Caco-2 (cell line): ENCODE measurements around the gene FAXC. TPM values are rescaled to one million over a fixed set of nuclear protein-coding genes. Genes with fewer than 3 reads are reported as not detected.

Experiments used
- BruUV-seq: library from RNA; stranded (reverse); fragments of 400-500 nt; replicated peaks from 2 replicates; lab custom pipeline; 2021; lab: Mats Ljungman, UMichigan
- CTCF ChIA-PET: fragments of 300-600 bp; sonication (Branson Sonifier 250); formaldehyde crosslinking; loops from one replicate; lab custom pipeline; 2022; ENCODE audit warnings: antibody characterized with exemption; lab: Charles Lee
- POLR2A ChIA-PET: fragments of 300-600 bp; sonication (Branson Sonifier 250); formaldehyde crosslinking; loops from one replicate; lab custom pipeline; 2022; ENCODE audit warnings: antibody characterized with exemption; lab: Charles Lee
- DNase-seq, 2 experiments: peaks; one replicate each; pipeline versions ENCODE4 v3.0.0 to v3.0.0-alpha.2; 2020 to 2022
- H3K27me3 ChIP-seq: replicated peaks from 2 replicates; pipeline ENCODE4 v1.6.0; 2011; ENCODE audit warnings: low read length; ENCODE audit not compliant: control insufficient read depth, insufficient read depth
- H3K36me3 ChIP-seq: 2 replicates; pipeline ENCODE4 v1.5.1; 2011; ENCODE audit warnings: low read length; ENCODE audit not compliant: control insufficient read depth, insufficient read depth
- H3K4me1 ChIP-seq: fragments of 250-450 bp; sonication (Bioruptor Pico); 2 replicates; pipeline ENCODE4 v1.5.1; 2020; ENCODE audit warnings: mild to moderate bottlenecking
- H3K4me3 ChIP-seq: 2 replicates; pipeline ENCODE4 v1.5.1; 2011; ENCODE audit warnings: low read depth, mild to moderate bottlenecking, control low read depth, low read length
- H3K9me3 ChIP-seq: fragments of 250-450 bp; sonication (Bioruptor Pico); 2 replicates; pipeline ENCODE4 v1.5.1; 2020; ENCODE audit warnings: mild to moderate bottlenecking, moderate library complexity
- H3K27ac Mint-ChIP-seq: one replicate; pipeline ENCODE4 v1.8.0; 2022; ENCODE audit warnings: mixed read lengths; ENCODE audit not compliant: unreplicated experiment
- H3K27me3 Mint-ChIP-seq: one replicate; pipeline ENCODE4 v1.8.0; 2022; ENCODE audit warnings: mixed read lengths; ENCODE audit not compliant: insufficient read depth, unreplicated experiment
- H3K36me3 Mint-ChIP-seq: one replicate; pipeline ENCODE4 v1.8.0; 2022; ENCODE audit warnings: mild to moderate bottlenecking, mixed read lengths; ENCODE audit not compliant: insufficient read depth, unreplicated experiment
- H3K4me1 Mint-ChIP-seq: one replicate; pipeline ENCODE4 v1.8.0; 2022; ENCODE audit warnings: low read depth, mixed read lengths; ENCODE audit not compliant: unreplicated experiment
- H3K4me3 Mint-ChIP-seq: one replicate; pipeline ENCODE4 v1.8.0; 2022; ENCODE audit warnings: mild to moderate bottlenecking, moderate library complexity, mixed read lengths; ENCODE audit not compliant: unreplicated experiment
- H3K9me3 Mint-ChIP-seq: one replicate; pipeline ENCODE4 v1.8.0; 2022; ENCODE audit warnings: mixed read lengths; ENCODE audit not compliant: unreplicated experiment
- CTCF ChIP-seq, 2 experiments: fragments of 200-600 bp in 1 of 2; IDR thresholded peaks; 1 replicate in 1 of 2; 2 replicates in 1 of 2; pipeline versions ENCODE4 v1.5.1 to v1.8.0; 2011 to 2022; ENCODE audit warnings: antibody characterized with exemption in 1 of 2, control low read depth in 1 of 2, inconsistent platforms in 1 of 2, low read depth in 1 of 2, low read length in 1 of 2, mild to moderate bottlenecking in 1 of 2, moderate library complexity in 1 of 2; ENCODE audit not compliant: insufficient read depth in 1 of 2, severe bottlenecking in 1 of 2, unreplicated experiment in 1 of 2
- intact Hi-C: fragments of 100-400 bp; cut with micrococcal nuclease; formaldehyde crosslinking; loops from one replicate; pipeline ENCODE4 v1.10.0; 2022; ENCODE audit not compliant: unreplicated experiment
- total RNA-seq: library from RNA; stranded (reverse); gene quantifications from 2 replicates; pipeline ENCODE4 v1.2.3, GENCODE V29; 2022

The FAXC gene
- total RNA-seq, 1 experiment from 2014 or later: 0.16 TPM

DNA sequence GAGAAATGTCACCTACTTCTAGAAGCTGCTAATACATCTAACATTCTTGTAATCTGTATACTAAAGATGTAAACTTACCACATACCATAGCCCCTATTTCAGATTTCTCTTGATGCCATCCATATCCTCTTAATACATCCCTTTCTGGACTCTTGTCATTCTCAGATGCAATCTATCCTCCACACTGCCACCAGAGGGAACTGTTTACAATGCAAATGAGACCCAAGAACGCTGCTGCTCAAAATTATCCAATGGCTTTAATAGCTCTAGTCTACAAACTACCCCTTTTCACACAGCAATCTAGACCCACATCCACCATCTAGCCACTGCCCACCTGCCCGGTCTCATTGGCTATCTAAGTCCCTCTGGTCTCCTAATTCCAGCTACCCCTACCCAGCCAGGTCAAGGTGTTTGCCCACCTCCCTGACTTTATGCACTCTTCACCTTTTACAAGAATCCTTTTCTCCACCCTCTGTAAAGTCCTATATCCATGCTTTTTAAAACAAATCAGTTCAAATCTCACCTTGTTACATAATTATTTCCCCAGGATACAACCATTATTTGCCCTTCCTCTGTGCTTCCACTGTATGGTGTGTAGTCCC is 14.8 kb downstream of the FAXC start:
- no peaks in the 10 kb centered on the region for H3K9me3 Mint-ChIP-seq
- H3K4me3 Mint-ChIP-seq: no peak overlapping the region
- H3K36me3 Mint-ChIP-seq: no peaks in the 10 kb centered on the region
- intact Hi-C loops: loop anchor here (1.0 to 2.0 kb wide), 4 partner anchors 16 to 488 kb away; partner anchors contain the start of genes COQ3 and PNISR
- ChIA-PET CTCF (interaction anchor here (0.5 to 1.0 kb wide), 3 partner anchors 59 to 255 kb away, joined by 3 to 8 read pairs (median 6); partner anchors contain the start of gene COQ3), POLR2A (interaction anchor here (1.0 kb wide), 1 partner anchor 59 kb away, joined by 3 read pairs; no protein-coding TSS in a partner anchor)
- H3K27me3 Mint-ChIP-seq: peaks cover 6% of the 10 kb centered on the region
- Histone ChIP-seq H3K4me3 (no peak overlapping the region), H3K27me3 (no peaks in the 10 kb centered on the region), H3K4me1 (no peaks in the 10 kb centered on the region), H3K9me3 (no peaks in the 10 kb centered on the region), H3K36me3 (no peaks in the 10 kb centered on the region)
- no TSS peak for BruUV-seq
- no peak overlapping the region for H3K27ac Mint-ChIP-seq
- peak in 1 of 2 experiments; percentile 43 for DNase-seq
- no peaks in the 10 kb centered on the region for H3K4me1 Mint-ChIP-seq
- TF ChIP-seq CTCF (IDR thresholded peaks at IDR 0.05; ENCODE audit: insufficient read depth in 1 of 2, low read depth in 1 of 2, low read length in 1 of 2, severe bottlenecking in 1 of 2, unreplicated experiment in 1 of 2): peak; percentile 64 to 74

- Mint-ChIP-seq H3K4me1 (no peaks in the 10 kb centered on the region), H3K27me3 (no peaks in the 10 kb centered on the region), H3K36me3 (no peaks in the 10 kb centered on the region), H3K4me3 (no peak overlapping the region), H3K9me3 (no peaks in the 10 kb centered on the region), H3K27ac (no peak overlapping the region)
- Histone ChIP-seq H3K9me3 (no peaks in the 10 kb centered on the region), H3K27me3 (no peaks in the 10 kb centered on the region), H3K4me1 (no peaks in the 10 kb centered on the region), H3K36me3 (no peaks in the 10 kb centered on the region), H3K4me3 (no peak overlapping the region)
- intact Hi-C loops: no loop called here
- BruUV-seq: no TSS peak
- no peak for DNase-seq
- POLR2A ChIA-PET: no interaction called here
- CTCF ChIA-PET: no interaction called here
- TF ChIP-seq CTCF (IDR thresholded peaks at IDR 0.05; ENCODE audit: insufficient read depth in 1 of 2, low read depth in 1 of 2, low read length in 1 of 2, severe bottlenecking in 1 of 2, unreplicated experiment in 1 of 2): no peak
These were observed 16.4 kb downstream of the FAXC start for GRCh38 chr6:99333068-99333467.

DNA sequence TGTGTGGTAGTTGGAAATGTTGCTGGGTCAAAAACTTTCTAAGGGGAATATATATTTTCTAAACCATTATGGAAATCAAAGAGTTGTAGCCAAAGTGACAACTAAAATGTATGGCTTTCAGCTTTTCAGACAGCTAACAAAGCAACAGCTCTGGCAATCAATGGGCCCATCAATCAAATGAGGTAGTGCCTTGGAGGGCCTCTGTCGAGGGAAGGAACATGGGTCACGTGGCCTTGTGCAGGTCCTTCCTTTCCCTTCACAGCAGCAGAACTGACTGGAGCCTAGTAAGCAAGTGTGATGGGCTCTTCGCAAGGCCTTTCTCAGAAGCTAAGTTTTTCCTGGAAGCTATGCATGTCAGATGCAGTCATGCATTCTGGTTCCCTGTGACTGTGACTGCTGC is 17.9 kb downstream of the FAXC start:
- DNase-seq: no peak
- H3K9me3 Mint-ChIP-seq: no peaks in the 10 kb centered on the region
- H3K36me3 ChIP-seq: no peaks in the 10 kb centered on the region
- H3K4me1 Mint-ChIP-seq: no peaks in the 10 kb centered on the region
- intact Hi-C loops: no loop called here
- no peak overlapping the region for H3K27ac Mint-ChIP-seq
- H3K27me3 ChIP-seq: no peaks in the 10 kb centered on the region
- H3K27me3 Mint-ChIP-seq: no peaks in the 10 kb centered on the region
- no peaks in the 10 kb centered on the region for H3K36me3 Mint-ChIP-seq
- H3K4me3 Mint-ChIP-seq: no peak overlapping the region
- H3K4me3 ChIP-seq: no peak overlapping the region
- POLR2A ChIA-PET: no interaction called here
- no TSS peak for BruUV-seq
- no peaks in the 10 kb centered on the region for H3K4me1 ChIP-seq
- CTCF ChIA-PET: no interaction called here
- no peaks in the 10 kb centered on the region for H3K9me3 ChIP-seq
- TF ChIP-seq CTCF (IDR thresholded peaks at IDR 0.05; ENCODE audit: insufficient read depth in 1 of 2, low read depth in 1 of 2, low read length in 1 of 2, severe bottlenecking in 1 of 2, unreplicated experiment in 1 of 2): no peak
